ENCODE data around the gene UPK3BL1. TPM values are rescaled to one million over a fixed set of nuclear protein-coding genes. Genes with fewer than 3 reads are reported as not detected.
"Not testable (repeated sequence)": the region's sequence is repeated elsewhere in the genome, so short reads cannot be mapped to it uniquely, and the experiment has no call there.

UPK3BL1 gene
- polyA plus RNA-seq, 1 of the 3 experiments (the other 2 are of a cell fraction), result 16.5 TPM

DNA sequence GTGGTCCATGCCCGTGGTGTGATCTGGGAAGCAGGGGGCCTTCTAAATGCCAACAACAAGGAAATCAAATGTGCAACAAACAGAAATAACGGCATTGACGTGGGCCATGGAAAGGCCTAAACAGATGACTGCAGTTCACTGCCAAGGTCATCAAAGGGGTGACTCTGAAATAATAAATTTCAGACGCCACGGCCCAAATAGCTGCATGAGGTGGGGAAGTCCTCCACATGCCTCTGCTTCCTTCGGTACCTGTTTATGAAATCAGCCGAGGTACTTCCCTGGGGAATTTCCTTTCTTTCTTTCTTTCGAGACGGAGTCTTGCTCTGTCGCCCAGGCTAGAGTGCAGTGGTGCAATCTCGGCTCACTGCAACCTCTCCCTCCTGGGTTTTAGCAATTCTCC lies 22.2 kb upstream of the UPK3BL1 start:
- H3K27me3 ChIP-seq (ENCODE audit: insufficient read depth); H3F3A ChIP-seq (replicated peaks; ENCODE audit: insufficient read depth); POLR2A ChIA-PET; H3K27ac ChIP-seq (ENCODE audit: low read depth in 2 of 2, low read length in 1 of 2); DNase-seq; H2AFZ ChIP-seq (ENCODE audit: low read depth); H3K79me2 ChIP-seq (ENCODE audit: insufficient read depth); H3K9ac ChIP-seq; H3K4me2 ChIP-seq; H3K4me3 ChIP-seq (ENCODE audit: low read depth in 2 of 2, low read length in 1 of 2); H3K36me3 ChIP-seq (replicated peaks in 1 of 2; ENCODE audit: control insufficient read depth in 1 of 2, insufficient read depth in 2 of 2, low read length in 1 of 2); CTCF ChIA-PET; H4K20me1 ChIP-seq (ENCODE audit: insufficient read depth); H3K9me3 ChIP-seq; H3K9me2 ChIP-seq; H3K4me1 ChIP-seq (ENCODE audit: control insufficient read depth in 1 of 2, insufficient read depth in 2 of 2, low read depth in 1 of 2, low read length in 1 of 2): not testable (repeated sequence)
- whole genome bisulfite sequencing (ENCODE audit: low lambda C conversion rate), result 95% methylated on average over 8 of the region's 11 CpGs

DNA sequence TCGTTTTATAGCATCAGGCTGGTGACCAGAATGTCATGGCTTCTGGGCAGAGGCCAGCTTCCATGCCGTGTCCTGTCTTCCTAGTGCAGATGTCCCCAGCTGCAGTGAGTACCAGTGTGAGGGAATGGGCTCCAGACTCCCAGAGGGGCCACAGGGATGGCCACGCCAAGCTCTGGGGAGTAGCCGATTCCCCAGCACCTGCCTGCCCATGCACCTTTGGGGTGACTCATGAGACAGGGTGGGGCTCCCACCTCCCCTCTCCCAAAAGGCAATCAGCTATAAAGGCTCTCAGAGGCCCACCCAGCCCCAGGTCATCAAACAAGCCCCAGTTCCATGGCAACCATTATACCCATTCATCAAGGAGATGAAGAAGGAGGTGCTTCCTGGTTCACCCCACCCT lies 7.3 kb upstream of the UPK3BL1 start, which contains the start of gene SPDYE2B:
TSS of gene SPDYE2B (plus strand) at position 396 of the 400 bp plus-strand sequence. CDS start 2,030 bp downstream, outside the sequence.
- H3K4me1 ChIP-seq (ENCODE audit: control insufficient read depth in 1 of 2, insufficient read depth in 2 of 2, low read depth in 1 of 2, low read length in 1 of 2); H3K9ac ChIP-seq; H3K4me3 ChIP-seq (ENCODE audit: low read depth in 2 of 2, low read length in 1 of 2); H3K9me2 ChIP-seq; H3K79me2 ChIP-seq (ENCODE audit: insufficient read depth); H3K36me3 ChIP-seq (replicated peaks in 1 of 2; ENCODE audit: control insufficient read depth in 1 of 2, insufficient read depth in 2 of 2, low read length in 1 of 2); H3K9me3 ChIP-seq; H3K4me2 ChIP-seq; H3F3A ChIP-seq (replicated peaks; ENCODE audit: insufficient read depth); H4K20me1 ChIP-seq (ENCODE audit: insufficient read depth); H3K27ac ChIP-seq (ENCODE audit: low read depth in 2 of 2, low read length in 1 of 2); H2AFZ ChIP-seq (ENCODE audit: low read depth); H3K27me3 ChIP-seq (ENCODE audit: insufficient read depth); POLR2A ChIA-PET; DNase-seq; CTCF ChIA-PET: not testable (repeated sequence)
- WGBS (ENCODE audit: low lambda C conversion rate), result no CpG with 5 or more reads among the region's 4 CpGs

- H3K79me2 ChIP-seq (ENCODE audit: insufficient read depth); CTCF ChIA-PET; H3K9me3 ChIP-seq; H3K4me3 ChIP-seq (ENCODE audit: low read depth in 2 of 2, low read length in 1 of 2); H3K9ac ChIP-seq; H3F3A ChIP-seq (replicated peaks; ENCODE audit: insufficient read depth); H3K4me1 ChIP-seq (ENCODE audit: control insufficient read depth in 1 of 2, insufficient read depth in 2 of 2, low read depth in 1 of 2, low read length in 1 of 2); POLR2A ChIA-PET; H3K9me2 ChIP-seq; H3K36me3 ChIP-seq (replicated peaks in 1 of 2; ENCODE audit: control insufficient read depth in 1 of 2, insufficient read depth in 2 of 2, low read length in 1 of 2); DNase-seq; H2AFZ ChIP-seq (ENCODE audit: low read depth); H3K4me2 ChIP-seq; H3K27me3 ChIP-seq (ENCODE audit: insufficient read depth); H3K27ac ChIP-seq (ENCODE audit: low read depth in 2 of 2, low read length in 1 of 2); H4K20me1 ChIP-seq (ENCODE audit: insufficient read depth): not testable (repeated sequence)
- WGBS (ENCODE audit: low lambda C conversion rate), result 97% methylated on average over 7 of the region's 7 CpGs
Observed at GRCh38 chr7:102647813-102648212, 5.2 kb upstream of the UPK3BL1 start.

GRCh38 chr7:102643404-102643803 lies 813 bp upstream of the UPK3BL1 start:
- H3K9me3 ChIP-seq; H3F3A ChIP-seq (replicated peaks; ENCODE audit: insufficient read depth); H4K20me1 ChIP-seq (ENCODE audit: insufficient read depth); H3K9me2 ChIP-seq; POLR2A ChIA-PET; H3K9ac ChIP-seq; DNase-seq; H3K4me2 ChIP-seq; H3K79me2 ChIP-seq (ENCODE audit: insufficient read depth); H3K27me3 ChIP-seq (ENCODE audit: insufficient read depth); H2AFZ ChIP-seq (ENCODE audit: low read depth); H3K4me1 ChIP-seq (ENCODE audit: control insufficient read depth in 1 of 2, insufficient read depth in 2 of 2, low read depth in 1 of 2, low read length in 1 of 2); H3K36me3 ChIP-seq (replicated peaks in 1 of 2; ENCODE audit: control insufficient read depth in 1 of 2, insufficient read depth in 2 of 2, low read length in 1 of 2); CTCF ChIA-PET; H3K4me3 ChIP-seq (ENCODE audit: low read depth in 2 of 2, low read length in 1 of 2); H3K27ac ChIP-seq (ENCODE audit: low read depth in 2 of 2, low read length in 1 of 2): not testable (repeated sequence)
- no CpG with 5 or more reads among the region's 1 CpG for WGBS (ENCODE audit: low lambda C conversion rate)

DNA sequence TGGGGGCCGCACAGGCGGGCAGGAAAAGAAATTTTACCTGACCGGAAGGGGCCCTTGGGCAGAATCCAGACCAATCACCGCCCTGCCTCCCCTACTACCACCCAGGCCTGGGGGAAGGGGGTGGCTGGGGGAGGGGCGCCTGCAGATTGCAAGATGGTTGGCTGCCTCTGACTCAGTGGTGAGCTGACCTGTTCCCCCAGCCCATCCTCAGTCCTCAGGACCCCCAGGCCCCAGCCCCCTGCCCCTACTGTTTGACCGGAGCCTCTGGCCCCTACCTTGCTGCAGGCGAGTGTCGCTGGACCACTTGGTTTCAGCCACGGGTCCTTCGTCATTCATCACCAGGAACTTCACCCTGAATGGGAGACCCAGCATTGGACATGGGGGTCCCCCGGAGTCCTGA lies 3.7 kb downstream of the UPK3BL1 start:
- H3K9me3 ChIP-seq; DNase-seq; POLR2A ChIA-PET; CTCF ChIA-PET; H3K9me2 ChIP-seq; H3F3A ChIP-seq (replicated peaks; ENCODE audit: insufficient read depth); H3K27ac ChIP-seq (ENCODE audit: low read depth in 2 of 2, low read length in 1 of 2); H3K79me2 ChIP-seq (ENCODE audit: insufficient read depth); H3K4me1 ChIP-seq (ENCODE audit: control insufficient read depth in 1 of 2, insufficient read depth in 2 of 2, low read depth in 1 of 2, low read length in 1 of 2); H2AFZ ChIP-seq (ENCODE audit: low read depth); H4K20me1 ChIP-seq (ENCODE audit: insufficient read depth); H3K4me2 ChIP-seq; H3K4me3 ChIP-seq (ENCODE audit: low read depth in 2 of 2, low read length in 1 of 2); H3K36me3 ChIP-seq (replicated peaks in 1 of 2; ENCODE audit: control insufficient read depth in 1 of 2, insufficient read depth in 2 of 2, low read length in 1 of 2); H3K27me3 ChIP-seq (ENCODE audit: insufficient read depth); H3K9ac ChIP-seq: not testable (repeated sequence)
- WGBS (ENCODE audit: low lambda C conversion rate), result 97% methylated on average over 8 of the region's 11 CpGs

- DNase-seq, result not testable (repeated sequence)
Observed at GRCh38 chr7:102636956-102637355, 5.6 kb downstream of the UPK3BL1 start.

DNA sequence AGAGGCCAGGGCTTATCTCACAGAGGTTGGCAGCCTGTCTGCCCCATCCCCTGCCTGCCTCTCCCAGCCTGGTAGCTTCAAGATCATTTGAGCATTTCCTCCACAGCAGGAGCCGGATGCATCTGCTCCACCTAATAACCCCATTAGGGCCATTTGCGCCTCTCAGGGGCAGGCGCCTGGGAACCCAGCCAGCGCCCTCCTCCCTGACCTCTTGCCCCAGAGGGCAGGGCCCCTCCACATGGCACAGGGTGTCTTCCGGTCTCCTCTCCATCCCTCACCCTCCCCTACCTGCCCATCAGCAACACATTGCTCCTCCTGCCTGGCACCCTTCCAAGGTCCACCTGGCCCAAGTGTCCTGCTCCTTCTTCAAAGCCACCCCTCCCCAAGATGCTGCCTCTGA lies 7.2 kb downstream of the UPK3BL1 start:
- H3K9ac ChIP-seq; H3K36me3 ChIP-seq (replicated peaks in 1 of 2; ENCODE audit: control insufficient read depth in 1 of 2, insufficient read depth in 2 of 2, low read length in 1 of 2); H3K4me3 ChIP-seq (ENCODE audit: low read depth in 2 of 2, low read length in 1 of 2); DNase-seq; H3K9me2 ChIP-seq; H3K9me3 ChIP-seq; H3K27ac ChIP-seq (ENCODE audit: low read depth in 2 of 2, low read length in 1 of 2); CTCF ChIA-PET; H2AFZ ChIP-seq (ENCODE audit: low read depth); H3K27me3 ChIP-seq (ENCODE audit: insufficient read depth); POLR2A ChIA-PET; H3K79me2 ChIP-seq (ENCODE audit: insufficient read depth); H4K20me1 ChIP-seq (ENCODE audit: insufficient read depth); H3K4me1 ChIP-seq (ENCODE audit: control insufficient read depth in 1 of 2, insufficient read depth in 2 of 2, low read depth in 1 of 2, low read length in 1 of 2); H3K4me2 ChIP-seq; H3F3A ChIP-seq (replicated peaks; ENCODE audit: insufficient read depth): not testable (repeated sequence)
- WGBS (ENCODE audit: low lambda C conversion rate), result 100% methylated on average over 2 of the region's 5 CpGs

More at GRCh38 chr7:102636956-102637355, 5.6 kb downstream of the UPK3BL1 start:
- H2AFZ ChIP-seq (ENCODE audit: low read depth); H3K9me2 ChIP-seq; H3K4me3 ChIP-seq (ENCODE audit: low read depth in 2 of 2, low read length in 1 of 2); H3K27me3 ChIP-seq (ENCODE audit: insufficient read depth); H3K9me3 ChIP-seq; H3K36me3 ChIP-seq (replicated peaks in 1 of 2; ENCODE audit: control insufficient read depth in 1 of 2, insufficient read depth in 2 of 2, low read length in 1 of 2); CTCF ChIA-PET; POLR2A ChIA-PET; H3K4me1 ChIP-seq (ENCODE audit: control insufficient read depth in 1 of 2, insufficient read depth in 2 of 2, low read depth in 1 of 2, low read length in 1 of 2); H3K27ac ChIP-seq (ENCODE audit: low read depth in 2 of 2, low read length in 1 of 2); H4K20me1 ChIP-seq (ENCODE audit: insufficient read depth); H3K9ac ChIP-seq; H3K4me2 ChIP-seq; H3F3A ChIP-seq (replicated peaks; ENCODE audit: insufficient read depth); H3K79me2 ChIP-seq (ENCODE audit: insufficient read depth): not testable (repeated sequence)
- WGBS (ENCODE audit: low lambda C conversion rate), result 89% methylated on average over 13 of the region's 13 CpGs

Data from SK-N-SH (cell line).